Left ventricle myocardium inferior (tissue), 1 donor: ENCODE results near the gene MROH7. TPM values are rescaled to one million over a fixed set of nuclear protein-coding genes. Genes with fewer than 3 reads are reported as not detected.

Source experiments
- DNase-seq: peaks from one replicate; pipeline ENCODE4 v3.0.0-alpha.2; 2020
- H3K27ac ChIP-seq: fragments of 200-600 bp; replicated peaks from 2 replicates; pipeline ENCODE4 v1.8.0; 2021
- H3K27me3 ChIP-seq: fragments of 200-600 bp; 2 replicates; pipeline ENCODE4 v1.8.0; 2021; ENCODE audit warnings: low read depth
- H3K36me3 ChIP-seq: fragments of 200-600 bp; 2 replicates; pipeline ENCODE4 v1.8.0; 2021
- H3K4me1 ChIP-seq: fragments of 200-600 bp; 2 replicates; pipeline ENCODE4 v1.8.0; 2021
- H3K4me3 ChIP-seq: fragments of 200-600 bp; 2 replicates; pipeline ENCODE4 v1.8.0; 2021; ENCODE audit warnings: mild to moderate bottlenecking, moderate library complexity
- H3K9me3 ChIP-seq: fragments of 200-600 bp; replicated peaks from 2 replicates; pipeline ENCODE4 v1.8.0; 2021
- intact Hi-C: fragments of 100-400 bp; cut with micrococcal nuclease; formaldehyde crosslinking; loops from one replicate; pipeline ENCODE4 v1.11.0; 2022
- total RNA-seq: library from RNA; stranded (reverse); fragmentation: NEBNext Ultra II Directional; extraction: Animal tissue kit (Norgen Biotek cat#: 25700); gene quantifications from one replicate; pipeline ENCODE4 v1.2.1, GENCODE V29; 2021
- TF ChIP-seq, protein P1 (sequence below): fragments of 200-600 bp; IDR thresholded peaks from 2 replicates; pipeline ENCODE4 v1.8.0; 2021; ENCODE audit warnings: antibody characterized with exemption, mild to moderate bottlenecking, borderline replicate concordance
- donor health status: DM: no; HTN: yes; CAD: no; lungs with severe emphysema.

The MROH7 gene
- total RNA-seq, 1 donor from 2014 or later = 6.8 TPM

DNA sequence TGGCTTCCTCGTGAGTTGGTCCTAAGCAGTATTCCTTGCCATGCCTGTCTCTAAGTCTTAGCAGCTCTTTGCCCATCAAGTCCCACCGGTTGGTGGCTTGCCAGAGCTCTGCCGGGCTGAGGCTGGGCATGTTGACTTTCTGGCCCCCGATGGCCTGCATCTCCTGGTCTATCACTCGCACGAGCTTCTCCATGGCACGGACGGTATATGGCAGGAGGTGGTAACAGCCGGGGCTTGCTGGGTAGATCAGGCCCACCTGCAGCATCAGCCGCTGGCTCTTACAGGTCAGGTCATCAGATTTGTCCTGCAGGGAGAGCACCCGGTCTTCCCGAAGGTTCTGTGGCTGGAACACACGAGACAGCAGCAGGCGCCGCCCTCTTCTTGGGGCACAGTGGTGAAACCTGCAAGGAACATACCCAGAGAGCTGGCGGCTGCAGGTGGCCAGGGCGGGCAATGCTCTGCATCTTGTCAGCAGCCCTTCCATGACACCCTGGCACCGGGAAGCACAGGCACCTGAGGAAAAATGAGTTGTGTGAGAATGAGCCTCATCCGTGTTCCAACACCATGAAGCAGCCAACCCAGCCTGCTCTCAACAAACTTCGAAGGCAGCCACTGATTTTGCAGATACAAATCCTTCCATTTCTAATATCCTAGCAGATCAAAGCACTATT, 117.2 kb downstream of the MROH7 start:
- no peak overlapping the region for H3K4me3 ChIP-seq
- DNase-seq = no peak
- H3K27ac ChIP-seq = no peak overlapping the region
- H3K4me1 ChIP-seq = peaks cover 7% of the 10 kb centered on the region
- no peaks in the 10 kb centered on the region for H3K27me3 ChIP-seq
- peaks cover 21% of the 10 kb centered on the region for H3K36me3 ChIP-seq
- intact Hi-C loops = no loop called here
- no peaks in the 10 kb centered on the region for H3K9me3 ChIP-seq
- TF ChIP-seq, protein P1, sequence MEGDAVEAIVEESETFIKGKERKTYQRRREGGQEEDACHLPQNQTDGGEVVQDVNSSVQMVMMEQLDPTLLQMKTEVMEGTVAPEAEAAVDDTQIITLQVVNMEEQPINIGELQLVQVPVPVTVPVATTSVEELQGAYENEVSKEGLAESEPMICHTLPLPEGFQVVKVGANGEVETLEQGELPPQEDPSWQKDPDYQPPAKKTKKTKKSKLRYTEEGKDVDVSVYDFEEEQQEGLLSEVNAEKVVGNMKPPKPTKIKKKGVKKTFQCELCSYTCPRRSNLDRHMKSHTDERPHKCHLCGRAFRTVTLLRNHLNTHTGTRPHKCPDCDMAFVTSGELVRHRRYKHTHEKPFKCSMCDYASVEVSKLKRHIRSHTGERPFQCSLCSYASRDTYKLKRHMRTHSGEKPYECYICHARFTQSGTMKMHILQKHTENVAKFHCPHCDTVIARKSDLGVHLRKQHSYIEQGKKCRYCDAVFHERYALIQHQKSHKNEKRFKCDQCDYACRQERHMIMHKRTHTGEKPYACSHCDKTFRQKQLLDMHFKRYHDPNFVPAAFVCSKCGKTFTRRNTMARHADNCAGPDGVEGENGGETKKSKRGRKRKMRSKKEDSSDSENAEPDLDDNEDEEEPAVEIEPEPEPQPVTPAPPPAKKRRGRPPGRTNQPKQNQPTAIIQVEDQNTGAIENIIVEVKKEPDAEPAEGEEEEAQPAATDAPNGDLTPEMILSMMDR = no peak

Other genes starting within 250 kb of the MROH7 start
- gene SSBP3, start 235.4 kb upstream of the MROH7 start, total RNA-seq = 57.7 TPM
- gene ACOT11, start 93.6 kb upstream of the MROH7 start, total RNA-seq = 64.8 TPM
- 0.80 TPM for gene FAM151A, start 18.3 kb upstream of the MROH7 start, total RNA-seq
- gene TTC4, start 74.1 kb downstream of the MROH7 start, total RNA-seq = 16.1 TPM
- gene PARS2, start 122.7 kb downstream of the MROH7 start, total RNA-seq = 5.1 TPM
- gene TTC22, start 159.5 kb downstream of the MROH7 start, total RNA-seq = 0.14 TPM
- 12.8 TPM for gene DHCR24, start 245.4 kb downstream of the MROH7 start, total RNA-seq